Mammary epithelial cell (primary cell): Measurements from ENCODE around the gene RHNO1.

Experiments
- CTCF ChIP-seq, 2 donors: IDR thresholded peaks in 1 of 2; conservative IDR thresholded peaks in 1 of 2; 2 replicates each; pipeline ENCODE4 v1.5.1; 2011 to 2012; ENCODE audit warnings: inconsistent platforms in 2 of 2, low read length in 2 of 2, mild to moderate bottlenecking in 2 of 2, control low read depth in 1 of 2, low read depth in 1 of 2; ENCODE audit not compliant: insufficient read depth in 1 of 2; ENCODE audit errors: extremely low read depth in 1 of 2
- EZH2 ChIP-seq: IDR thresholded peaks from 2 replicates; pipeline ENCODE4 v1.6.1; 2012; ENCODE audit warnings: low read length, inconsistent platforms, borderline replicate concordance

DNA sequence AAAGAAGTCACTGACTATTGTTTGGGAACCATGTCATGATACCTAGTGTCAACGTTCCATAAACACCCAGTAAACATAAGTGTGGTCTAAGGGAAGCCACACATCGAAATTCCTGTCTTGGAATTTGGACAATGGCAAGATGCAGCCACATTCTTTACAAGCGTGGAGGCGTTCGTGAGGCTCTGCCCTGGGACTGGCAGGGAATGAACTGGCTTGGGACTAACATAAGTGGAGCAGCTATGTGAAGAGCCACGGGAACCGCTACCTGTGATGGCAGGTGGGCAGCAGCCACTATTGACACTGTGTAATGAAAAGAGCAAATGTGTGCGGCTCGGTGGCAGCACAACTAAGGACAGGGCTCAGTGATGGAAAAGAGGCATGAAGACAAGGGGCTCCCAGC is 32.2 kb upstream of the RHNO1 start:
- TF ChIP-seq CTCF (conservative IDR thresholded peaks at IDR 0.05 in 1 of 2, IDR thresholded peaks at IDR 0.05 in 1 of 2; ENCODE audit: extremely low read depth in 1 of 2, insufficient read depth in 1 of 2, low read depth in 1 of 2, low read length in 2 of 2) (no peak), EZH2 (no peak)
